SK-N-SH treated with all-trans-retinoic acid at 6 μM for 48 hours (cell line): ENCODE measurements around the gene ASIC5.

Source experiments
- ATAC-seq: fragments of 200-7000 bp; cut with Tn5 transposase; 3 replicates; pipeline ENCODE4 v1.9.1; 2020; ENCODE audit warnings: mild to moderate bottlenecking, moderate library complexity
- ARNTL ChIP-seq: fragments of 450-650 bp; formaldehyde crosslinking; IDR thresholded peaks from 2 replicates; pipeline ENCODE4 v1.5.0; 2020; ENCODE audit warnings: low read depth, mild to moderate bottlenecking, moderate library complexity, borderline replicate concordance
- BACH2 ChIP-seq: fragments of 250-450 bp; sonication (Bioruptor Pico); IDR thresholded peaks from 2 replicates; pipeline ENCODE4 v1.9.0; 2021; ENCODE audit warnings: mild to moderate bottlenecking, borderline replicate concordance
- CSDC2 ChIP-seq: fragments of 250-450 bp; sonication (Bioruptor Pico); IDR thresholded peaks from 2 replicates; pipeline ENCODE4 v1.5.0; 2020; ENCODE audit warnings: mild to moderate bottlenecking, moderate library complexity
- ESRRG ChIP-seq: fragments of 250-450 bp; sonication (Bioruptor Pico); IDR thresholded peaks from 2 replicates; pipeline ENCODE4 v1.6.1; 2021; ENCODE audit warnings: mild to moderate bottlenecking
- GLIS3 ChIP-seq: fragments of 250-450 bp; sonication (Bioruptor Pico); IDR thresholded peaks from 2 replicates; pipeline ENCODE4 v1.5.0; 2020; ENCODE audit warnings: mild to moderate bottlenecking, moderate library complexity
- ISL1 ChIP-seq: fragments of 250-450 bp; sonication (Bioruptor Pico); IDR thresholded peaks from 2 replicates; pipeline ENCODE4 v2.1.2; 2022; ENCODE audit warnings: mild to moderate bottlenecking, moderate library complexity
- OSR1 ChIP-seq: fragments of 250-450 bp; sonication (Bioruptor Pico); IDR thresholded peaks from 2 replicates; pipeline ENCODE4 v1.8.0; 2022; ENCODE audit warnings: moderate library complexity, mild to moderate bottlenecking, inconsistent platforms
- PPARA ChIP-seq: fragments of 250-450 bp; sonication (Bioruptor Pico); IDR thresholded peaks from 2 replicates; pipeline ENCODE4 v1.5.0; 2020; ENCODE audit warnings: mild to moderate bottlenecking, borderline replicate concordance
- RARB ChIP-seq: fragments of 250-450 bp; sonication (Bioruptor Pico); IDR thresholded peaks from 2 replicates; pipeline ENCODE4 v1.8.0; 2021; ENCODE audit warnings: mild to moderate bottlenecking, moderate library complexity
- TCF4 ChIP-seq: fragments of 250-450 bp; sonication (Bioruptor Pico); IDR thresholded peaks from 2 replicates; pipeline ENCODE4 v1.8.0; 2021; ENCODE audit warnings: mild to moderate bottlenecking, moderate library complexity, borderline replicate concordance
- TOX ChIP-seq: fragments of 250-450 bp; sonication (Bioruptor Pico); IDR thresholded peaks from 2 replicates; pipeline ENCODE4 v1.8.0; 2021; ENCODE audit warnings: mild to moderate bottlenecking, moderate library complexity, borderline replicate concordance
- ZC3H10 ChIP-seq: fragments of 250-450 bp; sonication (Bioruptor Pico); IDR thresholded peaks from 2 replicates; pipeline ENCODE4 v1.5.1; 2021; ENCODE audit warnings: mild to moderate bottlenecking, moderate library complexity
- ZFP3 ChIP-seq: fragments of 250-450 bp; sonication (Bioruptor Pico); IDR thresholded peaks from 2 replicates; pipeline ENCODE4 v1.5.0; 2020; ENCODE audit warnings: mild to moderate bottlenecking, moderate library complexity
- ZFP30 ChIP-seq: fragments of 450-650 bp; formaldehyde crosslinking; IDR thresholded peaks from 2 replicates; pipeline ENCODE4 v1.5.0; 2022; ENCODE audit warnings: mild to moderate bottlenecking, moderate library complexity
- ZNF565 ChIP-seq: fragments of 450-650 bp; formaldehyde crosslinking; conservative IDR thresholded peaks from 2 replicates; pipeline ENCODE4 v1.5.0; 2020; ENCODE audit warnings: low read depth, mild to moderate bottlenecking, moderate library complexity
- ZNF70 ChIP-seq: fragments of 450-650 bp; formaldehyde crosslinking; IDR thresholded peaks from 2 replicates; pipeline ENCODE4 v1.5.0; 2020; ENCODE audit warnings: mild to moderate bottlenecking, moderate library complexity
- ZNF8 ChIP-seq: fragments of 450-650 bp; formaldehyde crosslinking; IDR thresholded peaks from 2 replicates; pipeline ENCODE4 v1.5.0; 2020; ENCODE audit warnings: mild to moderate bottlenecking, moderate library complexity
- TF ChIP-seq, protein P1 (sequence below): fragments of 250-450 bp; sonication (Bioruptor Pico); IDR thresholded peaks from 2 replicates; pipeline ENCODE4 v1.8.0; 2021; ENCODE audit warnings: low read depth, mild to moderate bottlenecking, moderate library complexity, borderline replicate concordance
- TF ChIP-seq, protein P2 (sequence below): fragments of 250-450 bp; sonication (Bioruptor Pico); IDR thresholded peaks from 2 replicates; pipeline ENCODE4 v1.8.0; 2020; ENCODE audit warnings: mild to moderate bottlenecking, moderate library complexity, borderline replicate concordance
- TF ChIP-seq, protein P3 (sequence below): fragments of 250-450 bp; sonication (Bioruptor Pico); IDR thresholded peaks from 2 replicates; pipeline ENCODE4 v1.5.1; 2020; ENCODE audit warnings: low read depth, mild to moderate bottlenecking, moderate library complexity
- TF ChIP-seq, protein P4 (sequence below): fragments of 250-450 bp; sonication (Bioruptor Pico); IDR thresholded peaks from 2 replicates; pipeline ENCODE4 v1.5.0; 2020; ENCODE audit warnings: mild to moderate bottlenecking, moderate library complexity
- TF ChIP-seq, protein P5 (sequence below): fragments of 250-450 bp; sonication (Bioruptor Pico); IDR thresholded peaks from 2 replicates; pipeline ENCODE4 v1.5.1; 2021; ENCODE audit warnings: mild to moderate bottlenecking, moderate library complexity

Gene ASIC5

DNA sequence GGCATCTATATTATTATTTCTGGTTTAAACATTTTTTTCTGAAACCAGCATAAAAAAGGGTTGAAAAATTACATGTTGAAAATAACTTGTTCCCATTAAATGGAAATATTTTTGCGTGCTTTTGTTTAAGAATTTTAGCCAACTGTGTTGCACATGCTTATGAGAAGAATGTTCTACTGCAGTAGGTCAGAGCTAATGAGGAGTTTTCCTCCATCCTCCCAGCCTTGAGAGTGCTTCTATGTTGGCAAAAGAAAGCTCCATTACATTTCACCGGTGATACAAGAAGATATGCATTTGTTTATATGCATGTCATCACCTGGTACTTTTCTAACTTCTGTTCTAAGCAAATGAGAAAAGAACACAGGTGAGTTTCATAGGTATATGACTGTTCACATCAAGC, 23.9 kb upstream of the ASIC5 start:
- no peak for TF ChIP-seq ZC3H10 (CRISPR knock-in tag)
- no peak for TF ChIP-seq GLIS3 (CRISPR knock-in tag)
- no peak for TF ChIP-seq TOX (CRISPR knock-in tag)
- no peak for TF ChIP-seq BACH2 (CRISPR knock-in tag)
- TF ChIP-seq, protein P1, sequence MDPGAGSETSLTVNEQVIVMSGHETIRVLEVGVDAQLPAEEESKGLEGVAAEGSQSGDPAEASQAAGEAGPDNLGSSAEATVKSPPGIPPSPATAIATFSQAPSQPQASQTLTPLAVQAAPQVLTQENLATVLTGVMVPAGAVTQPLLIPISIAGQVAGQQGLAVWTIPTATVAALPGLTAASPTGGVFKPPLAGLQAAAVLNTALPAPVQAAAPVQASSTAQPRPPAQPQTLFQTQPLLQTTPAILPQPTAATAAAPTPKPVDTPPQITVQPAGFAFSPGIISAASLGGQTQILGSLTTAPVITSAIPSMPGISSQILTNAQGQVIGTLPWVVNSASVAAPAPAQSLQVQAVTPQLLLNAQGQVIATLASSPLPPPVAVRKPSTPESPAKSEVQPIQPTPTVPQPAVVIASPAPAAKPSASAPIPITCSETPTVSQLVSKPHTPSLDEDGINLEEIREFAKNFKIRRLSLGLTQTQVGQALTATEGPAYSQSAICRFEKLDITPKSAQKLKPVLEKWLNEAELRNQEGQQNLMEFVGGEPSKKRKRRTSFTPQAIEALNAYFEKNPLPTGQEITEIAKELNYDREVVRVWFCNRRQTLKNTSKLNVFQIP (CRISPR knock-in tag) = no peak
- no peak for TF ChIP-seq RARB (CRISPR knock-in tag)
- TF ChIP-seq ZNF70 (CRISPR knock-in tag) = no peak
- no peak for TF ChIP-seq ZFP30 (CRISPR knock-in tag)
- TF ChIP-seq, protein P2, sequence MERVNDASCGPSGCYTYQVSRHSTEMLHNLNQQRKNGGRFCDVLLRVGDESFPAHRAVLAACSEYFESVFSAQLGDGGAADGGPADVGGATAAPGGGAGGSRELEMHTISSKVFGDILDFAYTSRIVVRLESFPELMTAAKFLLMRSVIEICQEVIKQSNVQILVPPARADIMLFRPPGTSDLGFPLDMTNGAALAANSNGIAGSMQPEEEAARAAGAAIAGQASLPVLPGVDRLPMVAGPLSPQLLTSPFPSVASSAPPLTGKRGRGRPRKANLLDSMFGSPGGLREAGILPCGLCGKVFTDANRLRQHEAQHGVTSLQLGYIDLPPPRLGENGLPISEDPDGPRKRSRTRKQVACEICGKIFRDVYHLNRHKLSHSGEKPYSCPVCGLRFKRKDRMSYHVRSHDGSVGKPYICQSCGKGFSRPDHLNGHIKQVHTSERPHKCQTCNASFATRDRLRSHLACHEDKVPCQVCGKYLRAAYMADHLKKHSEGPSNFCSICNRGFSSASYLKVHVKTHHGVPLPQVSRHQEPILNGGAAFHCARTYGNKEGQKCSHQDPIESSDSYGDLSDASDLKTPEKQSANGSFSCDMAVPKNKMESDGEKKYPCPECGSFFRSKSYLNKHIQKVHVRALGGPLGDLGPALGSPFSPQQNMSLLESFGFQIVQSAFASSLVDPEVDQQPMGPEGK (CRISPR knock-in tag) = no peak
- TF ChIP-seq, protein P3, sequence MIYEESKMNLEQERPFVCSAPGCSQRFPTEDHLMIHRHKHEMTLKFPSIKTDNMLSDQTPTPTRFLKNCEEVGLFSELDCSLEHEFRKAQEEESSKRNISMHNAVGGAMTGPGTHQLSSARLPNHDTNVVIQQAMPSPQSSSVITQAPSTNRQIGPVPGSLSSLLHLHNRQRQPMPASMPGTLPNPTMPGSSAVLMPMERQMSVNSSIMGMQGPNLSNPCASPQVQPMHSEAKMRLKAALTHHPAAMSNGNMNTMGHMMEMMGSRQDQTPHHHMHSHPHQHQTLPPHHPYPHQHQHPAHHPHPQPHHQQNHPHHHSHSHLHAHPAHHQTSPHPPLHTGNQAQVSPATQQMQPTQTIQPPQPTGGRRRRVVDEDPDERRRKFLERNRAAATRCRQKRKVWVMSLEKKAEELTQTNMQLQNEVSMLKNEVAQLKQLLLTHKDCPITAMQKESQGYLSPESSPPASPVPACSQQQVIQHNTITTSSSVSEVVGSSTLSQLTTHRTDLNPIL (CRISPR knock-in tag) = no peak
- TF ChIP-seq, protein P4, sequence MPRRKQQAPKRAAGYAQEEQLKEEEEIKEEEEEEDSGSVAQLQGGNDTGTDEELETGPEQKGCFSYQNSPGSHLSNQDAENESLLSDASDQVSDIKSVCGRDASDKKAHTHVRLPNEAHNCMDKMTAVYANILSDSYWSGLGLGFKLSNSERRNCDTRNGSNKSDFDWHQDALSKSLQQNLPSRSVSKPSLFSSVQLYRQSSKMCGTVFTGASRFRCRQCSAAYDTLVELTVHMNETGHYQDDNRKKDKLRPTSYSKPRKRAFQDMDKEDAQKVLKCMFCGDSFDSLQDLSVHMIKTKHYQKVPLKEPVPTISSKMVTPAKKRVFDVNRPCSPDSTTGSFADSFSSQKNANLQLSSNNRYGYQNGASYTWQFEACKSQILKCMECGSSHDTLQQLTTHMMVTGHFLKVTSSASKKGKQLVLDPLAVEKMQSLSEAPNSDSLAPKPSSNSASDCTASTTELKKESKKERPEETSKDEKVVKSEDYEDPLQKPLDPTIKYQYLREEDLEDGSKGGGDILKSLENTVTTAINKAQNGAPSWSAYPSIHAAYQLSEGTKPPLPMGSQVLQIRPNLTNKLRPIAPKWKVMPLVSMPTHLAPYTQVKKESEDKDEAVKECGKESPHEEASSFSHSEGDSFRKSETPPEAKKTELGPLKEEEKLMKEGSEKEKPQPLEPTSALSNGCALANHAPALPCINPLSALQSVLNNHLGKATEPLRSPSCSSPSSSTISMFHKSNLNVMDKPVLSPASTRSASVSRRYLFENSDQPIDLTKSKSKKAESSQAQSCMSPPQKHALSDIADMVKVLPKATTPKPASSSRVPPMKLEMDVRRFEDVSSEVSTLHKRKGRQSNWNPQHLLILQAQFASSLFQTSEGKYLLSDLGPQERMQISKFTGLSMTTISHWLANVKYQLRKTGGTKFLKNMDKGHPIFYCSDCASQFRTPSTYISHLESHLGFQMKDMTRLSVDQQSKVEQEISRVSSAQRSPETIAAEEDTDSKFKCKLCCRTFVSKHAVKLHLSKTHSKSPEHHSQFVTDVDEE = no peak
- no peak for ATAC-seq

DNA sequence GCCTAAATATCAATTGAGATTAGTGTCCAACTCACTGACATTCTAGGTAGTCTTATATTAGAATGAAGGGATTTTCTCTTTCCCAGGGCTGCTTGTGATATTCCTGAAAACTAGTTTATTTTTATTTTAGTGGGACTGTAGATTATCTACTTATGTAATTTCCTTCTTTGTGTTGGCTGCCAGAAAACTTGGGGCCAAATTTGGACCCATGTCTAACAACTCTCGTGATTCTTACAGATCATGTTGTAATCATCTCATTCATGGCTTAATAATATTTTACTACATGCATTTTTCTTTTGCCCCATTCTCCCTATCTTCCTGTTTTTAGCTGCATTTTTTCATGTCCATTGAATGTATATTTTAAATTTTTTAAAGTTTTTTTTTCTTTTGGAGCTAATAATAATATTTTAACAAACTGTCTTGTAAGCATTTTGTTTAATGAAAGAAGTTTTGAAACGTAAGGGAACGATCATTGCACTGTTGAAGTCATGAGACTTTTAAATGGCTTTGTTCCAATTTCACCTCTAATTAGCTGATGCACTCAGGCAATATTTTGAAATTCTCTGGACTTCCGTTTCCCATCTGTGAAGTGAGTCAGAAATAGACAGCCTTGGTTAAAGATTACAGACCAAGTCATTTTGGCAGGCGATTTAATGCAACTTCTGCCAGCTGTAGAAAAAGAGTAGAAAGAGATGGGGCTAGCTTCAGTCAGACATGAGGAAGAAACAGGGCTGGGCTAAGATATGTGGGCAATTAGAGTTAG, 23.1 kb upstream of the ASIC5 start:
- TF ChIP-seq ZFP3 (CRISPR knock-in tag) (no peak), ISL1 (CRISPR knock-in tag) (peak; percentile 78)
- TF ChIP-seq, all 23 proteins: peak for 1
- ATAC-seq = no peak

DNA sequence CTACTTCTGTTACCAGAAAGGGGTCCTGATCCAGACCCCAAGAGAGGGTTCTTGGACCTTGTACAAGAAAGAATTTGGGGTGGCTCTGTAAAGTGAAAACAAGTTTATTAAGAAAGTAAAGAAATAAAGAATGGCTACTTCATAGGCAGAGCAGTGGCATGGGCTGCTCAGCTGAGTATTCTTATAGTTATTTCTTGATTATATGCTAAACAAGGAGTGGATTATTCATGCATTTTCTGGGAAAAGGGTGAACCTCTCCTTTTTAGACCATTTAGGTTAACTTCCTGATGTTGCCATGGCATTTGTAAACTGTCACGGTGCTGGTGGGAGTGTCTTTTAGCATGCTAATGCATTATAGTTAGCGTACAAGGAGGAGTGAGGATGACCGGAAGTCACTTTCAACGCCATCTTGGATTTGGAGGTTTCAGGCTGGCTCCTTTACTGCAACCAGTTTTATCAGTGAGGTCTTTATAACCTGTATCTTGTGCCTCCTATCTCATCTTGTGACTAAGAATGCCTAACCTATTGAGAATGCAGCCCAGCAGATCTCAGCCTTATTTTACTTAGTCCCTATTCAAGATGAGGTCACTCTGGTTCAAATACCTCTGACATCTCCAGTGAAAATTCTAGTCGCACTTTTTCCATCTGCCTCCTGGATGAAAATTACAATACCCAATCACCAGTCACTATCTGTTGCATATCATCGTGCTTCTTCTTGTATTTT, 21.9 kb upstream of the ASIC5 start:
- TF ChIP-seq ISL1 (CRISPR knock-in tag) (no peak), ZC3H10 (CRISPR knock-in tag) (no peak), RARB (CRISPR knock-in tag) (no peak), ARNTL (CRISPR knock-in tag) (no peak), OSR1 (CRISPR knock-in tag) (no peak), CSDC2 (CRISPR knock-in tag) (no peak), BACH2 (CRISPR knock-in tag) (no peak), ZNF565 (CRISPR knock-in tag) (no peak), ZNF8 (CRISPR knock-in tag) (no peak), PPARA (no peak), GLIS3 (CRISPR knock-in tag) (no peak), ZFP3 (CRISPR knock-in tag) (no peak), TOX (CRISPR knock-in tag) (no peak), ZFP30 (CRISPR knock-in tag) (no peak), ESRRG (CRISPR knock-in tag) (no peak), TCF4 (CRISPR knock-in tag) (no peak)
- TF ChIP-seq, protein P5, sequence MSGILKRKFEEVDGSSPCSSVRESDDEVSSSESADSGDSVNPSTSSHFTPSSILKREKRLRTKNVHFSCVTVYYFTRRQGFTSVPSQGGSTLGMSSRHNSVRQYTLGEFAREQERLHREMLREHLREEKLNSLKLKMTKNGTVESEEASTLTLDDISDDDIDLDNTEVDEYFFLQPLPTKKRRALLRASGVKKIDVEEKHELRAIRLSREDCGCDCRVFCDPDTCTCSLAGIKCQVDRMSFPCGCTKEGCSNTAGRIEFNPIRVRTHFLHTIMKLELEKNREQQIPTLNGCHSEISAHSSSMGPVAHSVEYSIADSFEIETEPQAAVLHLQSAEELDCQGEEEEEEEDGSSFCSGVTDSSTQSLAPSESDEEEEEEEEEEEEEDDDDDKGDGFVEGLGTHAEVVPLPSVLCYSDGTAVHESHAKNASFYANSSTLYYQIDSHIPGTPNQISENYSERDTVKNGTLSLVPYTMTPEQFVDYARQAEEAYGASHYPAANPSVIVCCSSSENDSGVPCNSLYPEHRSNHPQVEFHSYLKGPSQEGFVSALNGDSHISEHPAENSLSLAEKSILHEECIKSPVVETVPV (CRISPR knock-in tag) = no peak
- TF ChIP-seq, protein P1 (CRISPR knock-in tag) = no peak
- TF ChIP-seq, protein P3 (CRISPR knock-in tag) = no peak
- no peak for ATAC-seq
